Type B pancreatic cell (in vitro differentiated cells): ENCODE data around the gene HDAC9. TPM values are rescaled to one million over a fixed set of nuclear protein-coding genes. Genes with fewer than 3 reads are reported as not detected.
A peak's percentile ranks its signal among the peaks of the same experiment; 100 is the strongest.

ENCODE experiments used
- DNase-seq: peaks from one replicate; pipeline ENCODE4 v3.0.0; 2021; ENCODE audit warnings: mixed read lengths; ENCODE audit not compliant: unreplicated experiment; ENCODE audit errors: extremely low spot score
- H3K27ac Mint-ChIP-seq: 2 replicates; pipeline ENCODE4 v1.8.0; 2021; ENCODE audit warnings: mild to moderate bottlenecking, mixed read lengths
- H3K27me3 Mint-ChIP-seq: 2 replicates; pipeline ENCODE4 v1.8.0; 2021; ENCODE audit warnings: mixed read lengths
- H3K36me3 Mint-ChIP-seq: 2 replicates; pipeline ENCODE4 v1.8.0; 2021; ENCODE audit warnings: mixed read lengths
- H3K4me1 Mint-ChIP-seq: one replicate; pipeline ENCODE4 v1.8.0; 2021; ENCODE audit warnings: mixed read lengths; ENCODE audit not compliant: unreplicated experiment
- H3K4me3 Mint-ChIP-seq: 2 replicates; pipeline ENCODE4 v1.8.0; 2021; ENCODE audit warnings: mild to moderate bottlenecking, mixed read lengths
- H3K9me3 Mint-ChIP-seq: 2 replicates; pipeline ENCODE4 v1.8.0; 2021; ENCODE audit warnings: mixed read lengths
- total RNA-seq: library from RNA; stranded (reverse); gene quantifications from 2 replicates; pipeline ENCODE4 v1.2.1, GENCODE V29; 2021; ENCODE audit warnings: low replicate concordance
- TF ChIP-seq, protein P1 (sequence below): fragments of 200-600 bp; sonication (generic); conservative IDR thresholded peaks from 2 replicates; pipeline ENCODE4 v1.5.0; 2021; ENCODE audit warnings: antibody characterized with exemption, mild to moderate bottlenecking

Gene HDAC9
- total RNA-seq, 1 donor from 2014 or later, result 6.8 TPM

GRCh38 chr7:18659746-18660145 is 164.2 kb downstream of the HDAC9 start:
- peaks cover 16% of the 10 kb centered on the region for H3K4me1 Mint-ChIP-seq
- no peaks in the 10 kb centered on the region for H3K9me3 Mint-ChIP-seq
- no peak overlapping the region for H3K4me3 Mint-ChIP-seq
- TF ChIP-seq, protein P1, sequence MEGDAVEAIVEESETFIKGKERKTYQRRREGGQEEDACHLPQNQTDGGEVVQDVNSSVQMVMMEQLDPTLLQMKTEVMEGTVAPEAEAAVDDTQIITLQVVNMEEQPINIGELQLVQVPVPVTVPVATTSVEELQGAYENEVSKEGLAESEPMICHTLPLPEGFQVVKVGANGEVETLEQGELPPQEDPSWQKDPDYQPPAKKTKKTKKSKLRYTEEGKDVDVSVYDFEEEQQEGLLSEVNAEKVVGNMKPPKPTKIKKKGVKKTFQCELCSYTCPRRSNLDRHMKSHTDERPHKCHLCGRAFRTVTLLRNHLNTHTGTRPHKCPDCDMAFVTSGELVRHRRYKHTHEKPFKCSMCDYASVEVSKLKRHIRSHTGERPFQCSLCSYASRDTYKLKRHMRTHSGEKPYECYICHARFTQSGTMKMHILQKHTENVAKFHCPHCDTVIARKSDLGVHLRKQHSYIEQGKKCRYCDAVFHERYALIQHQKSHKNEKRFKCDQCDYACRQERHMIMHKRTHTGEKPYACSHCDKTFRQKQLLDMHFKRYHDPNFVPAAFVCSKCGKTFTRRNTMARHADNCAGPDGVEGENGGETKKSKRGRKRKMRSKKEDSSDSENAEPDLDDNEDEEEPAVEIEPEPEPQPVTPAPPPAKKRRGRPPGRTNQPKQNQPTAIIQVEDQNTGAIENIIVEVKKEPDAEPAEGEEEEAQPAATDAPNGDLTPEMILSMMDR, result no peak
- no peaks in the 10 kb centered on the region for H3K27me3 Mint-ChIP-seq
- no peak for DNase-seq
- H3K27ac Mint-ChIP-seq, result no peak overlapping the region
- H3K36me3 Mint-ChIP-seq, result no peaks in the 10 kb centered on the region

DNA sequence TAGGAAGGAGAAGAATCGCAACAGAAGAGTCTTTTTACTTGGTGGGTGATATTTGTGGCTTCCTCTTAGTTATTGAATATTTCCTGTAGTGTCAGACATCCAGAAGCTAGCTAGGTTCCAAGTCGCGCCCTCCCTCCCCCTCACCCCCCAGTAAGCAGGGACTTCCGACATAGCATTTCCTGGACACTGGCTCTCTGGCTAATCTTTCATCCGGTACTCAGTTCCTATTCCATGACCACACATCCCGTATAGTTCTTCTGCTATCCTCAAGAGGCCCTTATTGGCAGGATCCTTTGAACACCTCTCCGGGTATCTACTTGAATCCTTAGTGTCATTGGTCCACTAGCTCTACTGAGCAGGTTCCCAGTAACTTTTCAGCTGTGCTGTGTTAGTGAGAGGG is 167.8 kb downstream of the HDAC9 start:
- no peak overlapping the region for H3K4me3 Mint-ChIP-seq
- no peak overlapping the region for H3K27ac Mint-ChIP-seq
- peaks cover 14% of the 10 kb centered on the region for H3K4me1 Mint-ChIP-seq
- TF ChIP-seq, protein P1, result no peak
- no peaks in the 10 kb centered on the region for H3K9me3 Mint-ChIP-seq
- H3K27me3 Mint-ChIP-seq, result no peaks in the 10 kb centered on the region
- no peaks in the 10 kb centered on the region for H3K36me3 Mint-ChIP-seq
- no peak for DNase-seq

DNA sequence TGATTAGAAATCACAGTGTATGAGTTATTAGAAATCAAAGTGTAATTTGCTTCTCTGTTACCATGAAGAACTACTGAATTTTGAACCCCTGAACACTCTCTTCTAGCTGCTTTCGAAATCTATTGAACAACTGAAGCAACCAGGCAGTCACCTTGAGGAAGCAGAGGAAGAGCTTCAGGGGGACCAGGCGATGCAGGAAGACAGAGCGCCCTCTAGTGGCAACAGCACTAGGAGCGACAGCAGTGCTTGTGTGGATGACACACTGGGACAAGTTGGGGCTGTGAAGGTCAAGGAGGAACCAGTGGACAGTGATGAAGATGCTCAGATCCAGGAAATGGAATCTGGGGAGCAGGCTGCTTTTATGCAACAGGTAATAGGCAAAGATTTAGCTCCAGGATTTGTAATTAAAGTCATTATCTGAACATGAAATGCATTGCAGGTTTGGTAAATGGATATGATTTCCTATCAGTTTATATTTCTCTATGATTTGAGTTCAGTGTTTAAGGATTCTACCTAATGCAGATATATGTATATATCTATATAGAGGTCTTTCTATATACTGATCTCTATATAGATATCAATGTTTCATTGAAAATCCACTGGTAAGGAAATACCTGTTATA is 170.7 kb downstream of the HDAC9 start:
- DNase-seq, result peak; percentile 72
- Mint-ChIP-seq H3K27ac (no peak overlapping the region), H3K9me3 (no peaks in the 10 kb centered on the region), H3K4me3 (no peak overlapping the region), H3K27me3 (no peaks in the 10 kb centered on the region), H3K4me1 (peaks cover 7% of the 10 kb centered on the region), H3K36me3 (no peaks in the 10 kb centered on the region)
- TF ChIP-seq, protein P1, result peak; percentile 90

DNA sequence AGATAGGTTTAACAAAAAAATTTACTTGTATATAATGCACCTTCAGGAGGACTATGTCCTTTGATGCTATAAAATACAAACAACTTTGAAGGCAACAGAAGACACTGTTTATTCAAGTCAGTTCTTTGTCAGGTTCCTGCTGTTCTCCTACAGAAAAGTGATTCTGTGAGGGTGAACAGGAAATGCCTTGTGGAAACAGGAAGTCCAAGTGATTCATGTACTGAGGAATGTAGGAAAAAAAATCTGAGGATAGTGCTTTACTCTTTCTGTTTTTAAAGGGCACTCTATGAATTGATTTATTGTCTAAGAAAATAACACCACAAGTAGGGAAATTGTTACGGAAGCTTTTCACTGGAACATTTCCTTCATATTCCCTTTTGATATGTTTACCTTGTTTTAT is 171.9 kb downstream of the HDAC9 start:
- no peak overlapping the region for H3K4me3 Mint-ChIP-seq
- DNase-seq, result no peak
- TF ChIP-seq, protein P1, result no peak
- H3K4me1 Mint-ChIP-seq, result peaks cover 7% of the 10 kb centered on the region
- no peaks in the 10 kb centered on the region for H3K27me3 Mint-ChIP-seq
- H3K36me3 Mint-ChIP-seq, result no peaks in the 10 kb centered on the region
- H3K27ac Mint-ChIP-seq, result no peak overlapping the region
- H3K9me3 Mint-ChIP-seq, result no peaks in the 10 kb centered on the region

GRCh38 chr7:18671176-18671575 is 175.6 kb downstream of the HDAC9 start:
- no peak for DNase-seq
- Mint-ChIP-seq H3K4me3 (no peak overlapping the region), H3K9me3 (no peaks in the 10 kb centered on the region), H3K27ac (no peak overlapping the region), H3K36me3 (no peaks in the 10 kb centered on the region), H3K27me3 (no peaks in the 10 kb centered on the region), H3K4me1 (peaks cover 2% of the 10 kb centered on the region)
- TF ChIP-seq, protein P1, result no peak

- no peaks in the 10 kb centered on the region for H3K36me3 Mint-ChIP-seq
- no peak overlapping the region for H3K27ac Mint-ChIP-seq
- TF ChIP-seq, protein P1, result no peak
- H3K4me3 Mint-ChIP-seq, result no peak overlapping the region
- no peaks in the 10 kb centered on the region for H3K9me3 Mint-ChIP-seq
- no peak for DNase-seq
- no peaks in the 10 kb centered on the region for H3K4me1 Mint-ChIP-seq
- H3K27me3 Mint-ChIP-seq, result no peaks in the 10 kb centered on the region
Measured at GRCh38 chr7:18675579-18675978, 180.0 kb downstream of the HDAC9 start.
